HG02943 (cell line): ENCODE data around the gene ZDHHC8.

Experiments
- ATAC-seq: cut with Tn5 transposase; IDR thresholded peaks from one replicate; pipeline ENCODE4 v1.9.1; 2021; ENCODE audit warnings: mild to moderate bottlenecking, low read depth, moderate library complexity; ENCODE audit not compliant: unreplicated experiment

Gene ZDHHC8

GRCh38 chr22:20188567-20188877 is 56.9 kb downstream of the ZDHHC8 start:
- ATAC-seq: no peak

GRCh38 chr22:20191000-20191515 is 59.5 kb downstream of the ZDHHC8 start:
- no peak for ATAC-seq

DNA sequence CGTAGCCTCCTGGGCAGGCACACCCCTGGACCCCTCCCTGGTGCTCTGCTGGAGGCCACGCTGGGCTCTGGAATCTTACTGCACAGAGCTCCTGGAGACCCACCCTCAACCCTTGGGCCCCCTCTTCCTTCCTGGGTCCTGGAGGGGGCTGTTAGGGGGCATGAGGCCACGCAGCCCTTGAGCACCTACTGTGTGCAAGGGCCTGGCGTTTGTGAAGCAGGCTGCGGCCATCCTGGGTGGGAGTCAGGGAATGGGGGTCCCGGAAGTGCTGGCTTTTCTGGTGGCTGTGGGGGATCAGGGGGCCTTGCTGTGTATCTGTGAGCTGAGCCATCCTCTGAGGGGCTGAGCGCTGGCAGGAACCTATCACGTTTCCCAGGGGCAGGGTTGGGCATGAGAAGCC is 60.2 kb downstream of the ZDHHC8 start:
- no peak for ATAC-seq

- ATAC-seq: no peak
Measured at GRCh38 chr22:20192293-20192971, 60.8 kb downstream of the ZDHHC8 start.

DNA sequence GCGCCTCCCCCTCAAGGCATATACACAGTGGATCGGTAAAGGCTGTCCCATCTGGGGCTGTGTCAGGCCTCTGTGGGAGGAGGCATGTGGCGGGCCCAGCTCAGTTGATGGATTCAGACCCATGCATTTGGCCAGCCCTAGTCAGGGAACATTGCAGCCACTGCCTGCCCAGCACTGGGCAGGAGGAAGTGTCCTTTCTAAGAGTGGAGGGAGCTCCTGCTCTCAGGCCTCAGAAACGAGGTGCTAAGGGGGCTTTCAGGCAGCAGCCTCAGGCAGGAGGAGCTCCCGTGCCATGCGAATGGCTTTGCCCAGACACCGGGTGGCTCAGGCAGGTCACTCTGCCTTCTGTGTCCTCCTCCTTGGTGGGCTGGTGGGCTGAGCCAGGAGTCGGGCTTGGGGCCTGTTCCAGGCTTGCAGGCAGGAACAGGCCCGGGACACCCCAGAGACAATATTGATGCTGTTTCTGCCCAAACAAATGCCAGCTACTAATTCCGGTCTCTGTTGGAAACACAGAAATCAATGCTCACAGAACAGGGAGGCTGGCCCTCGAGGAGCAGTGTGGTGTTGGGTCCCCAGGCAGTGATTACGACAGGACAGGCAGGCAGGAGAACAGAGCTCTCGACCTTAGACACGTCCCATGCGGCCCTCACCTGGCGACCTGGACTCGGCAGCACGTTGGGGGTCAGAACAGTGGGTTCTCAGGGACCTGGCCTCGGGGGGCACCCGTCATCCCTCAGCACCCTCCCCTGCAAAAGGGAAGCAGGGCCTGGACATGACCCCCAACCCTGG is 61.6 kb downstream of the ZDHHC8 start:
- no peak for ATAC-seq

DNA sequence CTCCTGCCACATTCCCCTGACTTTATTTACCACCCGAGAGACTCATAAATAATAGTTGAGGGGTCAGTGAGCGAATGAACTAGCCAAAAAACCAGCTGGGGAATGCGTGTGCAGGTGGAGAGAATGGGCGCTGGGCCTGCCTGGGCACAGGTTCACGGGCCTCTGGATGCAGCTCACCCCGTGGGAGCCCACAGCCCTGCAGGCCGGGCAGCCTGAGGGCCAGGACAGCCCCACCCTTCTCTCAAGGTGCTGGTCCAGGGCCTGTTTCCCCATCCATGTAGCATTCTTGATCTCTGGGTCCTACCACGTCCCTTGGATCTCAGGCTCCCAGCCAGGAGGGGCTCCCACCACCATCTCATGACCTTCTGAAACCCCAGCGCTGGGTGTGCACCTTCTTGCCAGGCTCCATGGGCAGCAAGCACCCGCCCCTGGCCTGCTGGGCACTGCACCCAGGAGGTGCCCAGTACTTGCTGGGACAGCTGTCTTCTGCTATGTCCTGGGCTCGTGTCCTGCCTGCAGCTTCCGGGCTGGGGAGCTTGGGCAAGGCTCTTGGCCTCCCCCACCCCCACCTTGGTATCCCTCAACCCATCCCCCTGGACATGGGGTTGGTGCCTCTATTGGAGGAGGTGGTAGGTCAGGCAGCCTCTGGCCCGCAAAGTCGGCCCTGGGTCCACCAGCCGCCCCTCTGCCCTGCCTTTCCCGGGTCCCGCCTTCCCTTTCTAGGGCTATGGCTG is 62.3 kb downstream of the ZDHHC8 start:
- no peak for ATAC-seq

- no peak for ATAC-seq
Measured at GRCh38 chr22:20194681-20195593, 63.3 kb downstream of the ZDHHC8 start.

DNA sequence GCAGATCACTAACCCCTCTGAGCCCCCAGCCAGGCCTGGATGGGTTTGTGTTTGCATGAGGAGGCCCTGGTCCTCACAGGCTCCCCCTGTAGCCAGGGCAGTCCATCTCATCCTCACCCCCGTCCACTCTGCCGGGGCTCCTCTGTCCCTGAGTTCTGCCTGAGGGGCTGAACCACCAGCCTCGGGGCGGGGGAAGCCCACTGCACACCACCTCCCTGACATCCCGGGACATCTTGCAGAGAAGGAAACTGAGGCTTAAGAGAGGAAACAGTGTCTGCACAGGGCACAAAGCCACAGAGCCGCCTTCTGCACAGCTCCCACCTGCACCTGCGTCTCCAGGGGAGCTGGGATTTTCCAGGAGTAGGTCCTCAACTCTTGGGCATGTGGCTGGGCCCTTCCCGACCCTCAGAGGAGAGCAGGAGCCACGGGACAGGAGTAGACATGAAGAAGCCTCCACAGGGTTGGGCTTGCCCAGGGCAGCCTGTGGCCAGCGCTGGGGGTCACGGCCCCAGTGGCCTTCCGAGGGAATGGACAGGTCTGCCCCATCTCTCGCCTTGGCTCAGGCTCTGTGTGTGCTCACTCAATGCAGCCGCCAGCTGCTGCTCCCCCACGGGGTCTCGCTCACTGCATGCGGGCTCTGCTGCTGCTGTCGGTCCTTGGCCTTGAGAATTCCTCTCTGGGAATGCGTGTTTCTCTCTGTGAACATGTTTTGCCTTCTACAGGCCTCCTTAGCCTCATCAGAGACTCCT is 64.7 kb downstream of the ZDHHC8 start:
- no peak for ATAC-seq
